Panc1 (cell line): ENCODE results near the gene GATA6.

Experiments
- CTCF ChIP-seq: fragments of 450-650 bp; IDR thresholded peaks from 2 replicates; pipeline ENCODE4 v1.5.1; 2017; ENCODE audit warnings: mild to moderate bottlenecking
- POLR2AphosphoS5 ChIP-seq: IDR thresholded peaks from 2 replicates; pipeline ENCODE4 v1.6.1; 2012; ENCODE audit warnings: mild to moderate bottlenecking, low read depth, low read length, moderate library complexity
- REST ChIP-seq, 2 experiments: IDR thresholded peaks; 2 replicates each; pipeline ENCODE4 v1.6.1; 2011 to 2012; ENCODE audit warnings: low read depth in 2 of 2, control low read depth in 1 of 2, low read length in 1 of 2, mild to moderate bottlenecking in 1 of 2, moderate library complexity in 1 of 2; ENCODE audit not compliant: insufficient read depth in 1 of 2

- no peak for TF ChIP-seq CTCF
- no peak for TF ChIP-seq POLR2AphosphoS5
- TF ChIP-seq REST (IDR thresholded peaks at IDR 0.05; ENCODE audit: insufficient read depth in 1 of 2, low read depth in 2 of 2, low read length in 1 of 2) = no peak
These were observed 80.6 kb downstream of the GATA6 start for GRCh38 chr18:22250026-22250425.
